Stimulated activated CD4-positive, alpha-beta T cell treated with anti-CD3 and anti-CD28 coated beads, Interleukin-12 subunit alpha, Interleukin-12 subunit beta, amount 100 ng/mL, for 4 hours (primary cell): ENCODE results near the gene FAM72D.
"Not testable (repeated sequence)": the region's sequence is repeated elsewhere in the genome, so short reads cannot be mapped to it uniquely, and the experiment has no call there.

Experiments used
- DNase-seq: peaks from one replicate; pipeline ENCODE4 v3.0.0-alpha.2; 2020

FAM72D gene

DNA sequence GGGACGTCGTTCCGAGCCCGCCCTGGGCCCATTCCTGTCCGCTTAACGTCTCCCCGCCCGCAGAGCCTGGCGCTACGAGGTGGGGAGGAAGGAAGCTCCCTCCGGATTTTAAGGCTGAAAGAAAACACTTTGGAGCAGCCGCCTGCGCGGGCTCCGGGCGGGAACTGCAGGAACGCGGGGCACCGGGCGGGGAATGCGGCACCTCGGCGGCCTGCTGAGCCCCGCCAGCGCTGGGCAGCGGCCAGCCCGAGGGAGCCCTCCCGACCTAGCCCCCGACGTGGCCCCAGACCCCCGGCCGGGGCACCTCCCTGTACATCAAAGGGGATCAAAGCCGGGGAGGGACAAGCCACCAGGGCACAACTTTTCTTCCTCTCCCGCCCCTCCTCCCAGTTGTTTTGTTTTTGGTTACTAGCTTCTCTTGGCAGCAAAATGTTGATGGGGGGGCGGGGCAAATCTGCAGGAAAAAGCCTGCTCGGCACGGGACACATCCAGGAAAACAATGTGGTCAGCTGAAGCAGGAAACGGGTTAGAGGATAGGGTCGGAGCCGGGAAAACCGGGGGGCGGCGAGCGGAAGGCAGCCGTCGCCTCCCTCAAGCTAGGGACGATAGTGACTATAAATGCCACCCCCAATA is 2.1 kb upstream of the FAM72D start:
- not testable (repeated sequence) for DNase-seq

DNA sequence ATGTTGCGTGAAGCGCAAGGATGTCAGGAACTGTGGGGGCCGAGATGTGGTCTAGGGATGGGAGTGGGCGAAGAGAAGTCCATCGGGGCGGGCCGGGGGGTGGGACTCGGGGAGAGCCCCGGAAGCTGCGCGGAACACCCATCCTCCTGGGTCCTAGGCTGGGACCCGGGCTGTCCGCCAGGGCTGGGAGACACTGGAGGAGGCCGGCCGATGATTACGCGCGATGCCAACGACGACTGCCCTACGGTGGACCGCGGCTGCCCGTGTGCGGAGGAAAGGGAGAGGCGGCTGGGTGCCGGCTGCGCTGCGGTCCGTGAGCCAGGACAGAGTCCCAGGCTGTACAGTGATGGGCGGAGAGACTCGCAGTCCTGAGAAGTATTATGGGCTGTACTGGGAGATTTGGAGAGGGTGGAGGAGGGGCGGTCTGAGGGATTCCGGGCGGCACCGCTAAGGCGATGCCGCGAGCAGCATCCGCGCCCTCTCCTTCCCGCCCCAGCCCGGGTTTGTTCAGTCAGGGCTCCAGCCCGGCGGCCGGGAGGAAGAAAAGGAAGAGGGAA is 1.0 kb upstream of the FAM72D start:
- not testable (repeated sequence) for DNase-seq

DNA sequence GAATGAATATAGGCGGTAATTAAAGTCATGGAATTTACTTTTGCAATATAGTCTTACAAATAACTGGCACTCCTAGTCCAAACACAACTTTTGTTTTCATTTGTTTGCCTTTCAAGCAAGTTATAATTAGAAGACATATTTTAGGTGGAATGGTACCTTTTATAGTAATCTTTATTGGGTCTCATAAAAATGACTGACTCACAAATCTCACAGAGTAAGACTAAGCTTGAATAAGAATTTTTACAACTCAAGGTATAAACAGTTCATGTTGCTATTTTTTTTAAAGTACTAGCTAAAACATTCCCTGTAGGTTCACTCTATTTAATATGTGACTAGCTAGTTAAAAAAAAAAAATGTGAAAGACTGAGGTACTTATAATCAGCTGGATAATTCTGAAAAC is 6.0 kb downstream of the FAM72D start:
- DNase-seq = not testable (repeated sequence)

DNA sequence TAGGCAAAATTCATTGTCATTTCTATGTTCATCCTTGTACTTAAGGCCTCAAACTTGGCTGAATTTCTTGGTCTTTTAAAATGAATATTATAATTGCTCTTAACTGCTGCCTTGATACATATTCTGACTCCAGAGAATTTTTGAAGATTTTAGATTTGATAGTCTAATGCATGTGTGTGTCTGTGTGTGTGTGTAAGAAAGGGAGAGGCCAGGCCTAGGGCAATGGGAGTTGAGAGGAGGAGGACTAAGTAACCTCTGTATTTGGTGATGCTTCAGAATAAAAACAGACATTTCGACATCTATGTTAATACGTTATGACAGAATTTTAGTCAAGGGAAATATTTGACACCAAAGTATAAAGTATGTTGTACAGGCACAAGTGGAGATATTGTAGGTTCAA is 7.5 kb downstream of the FAM72D start:
- DNase-seq = not testable (repeated sequence)

DNA sequence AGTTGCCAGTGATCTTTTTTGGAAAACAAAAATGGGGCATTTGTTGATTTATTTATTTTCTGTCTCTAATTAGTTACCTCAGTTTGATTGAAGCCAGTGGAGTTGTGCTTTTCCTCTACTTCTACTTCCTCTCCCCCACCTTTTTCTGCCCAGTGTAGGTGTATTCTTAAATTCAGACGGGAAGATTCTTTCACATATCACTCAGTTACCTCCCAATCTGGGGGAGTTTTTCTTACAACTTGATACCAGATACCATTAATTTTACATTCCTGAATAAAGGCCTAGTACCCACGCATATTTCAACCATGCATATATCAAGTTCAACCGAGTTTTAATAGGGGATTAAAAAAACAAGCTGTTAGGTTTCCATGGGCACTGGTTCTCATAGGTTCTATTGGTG is 15.9 kb downstream of the FAM72D start:
- not testable (repeated sequence) for DNase-seq

DNA sequence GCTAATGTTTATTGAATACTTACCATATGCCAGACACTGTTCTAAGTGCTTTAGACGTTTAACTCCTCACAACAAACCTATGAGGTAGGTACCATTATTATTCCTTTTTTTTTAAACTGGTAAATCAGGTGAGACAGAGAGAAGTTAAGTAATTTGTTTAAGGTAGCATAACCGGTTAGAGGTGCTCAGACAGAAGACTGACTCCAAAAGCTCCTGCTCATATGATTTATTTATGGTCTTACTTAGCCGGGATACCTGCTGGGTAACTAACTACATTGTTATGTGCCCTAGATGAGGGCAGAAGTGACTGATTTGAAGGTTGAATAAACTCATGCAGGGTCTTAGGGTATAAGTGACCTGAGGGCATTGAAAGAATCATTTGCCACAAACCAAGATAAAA is 16.9 kb downstream of the FAM72D start:
- not testable (repeated sequence) for DNase-seq

DNA sequence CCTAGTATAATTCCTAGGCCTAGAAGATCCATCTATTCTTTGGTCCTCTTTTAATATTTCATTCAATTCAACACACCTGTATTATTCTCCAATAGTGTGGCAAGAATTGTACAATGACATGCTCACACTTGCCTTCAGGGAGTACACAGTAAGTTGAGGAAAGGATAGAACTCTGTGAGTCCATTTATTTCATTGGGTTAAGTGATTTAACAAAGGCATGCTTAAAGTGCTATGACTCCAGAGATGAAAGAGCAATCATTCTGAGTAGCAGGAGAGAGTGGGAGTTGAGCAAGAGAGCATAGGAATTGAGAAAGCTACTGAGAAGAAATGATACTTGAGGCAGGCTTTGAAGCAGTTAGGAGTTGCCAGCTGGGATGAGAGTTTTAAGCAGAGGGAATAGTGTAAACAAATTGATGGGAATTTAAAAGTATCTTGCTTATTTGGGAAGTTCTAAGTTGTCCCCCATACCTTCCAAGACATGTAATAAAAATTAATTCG is 18.8 kb downstream of the FAM72D start:
- not testable (repeated sequence) for DNase-seq

DNA sequence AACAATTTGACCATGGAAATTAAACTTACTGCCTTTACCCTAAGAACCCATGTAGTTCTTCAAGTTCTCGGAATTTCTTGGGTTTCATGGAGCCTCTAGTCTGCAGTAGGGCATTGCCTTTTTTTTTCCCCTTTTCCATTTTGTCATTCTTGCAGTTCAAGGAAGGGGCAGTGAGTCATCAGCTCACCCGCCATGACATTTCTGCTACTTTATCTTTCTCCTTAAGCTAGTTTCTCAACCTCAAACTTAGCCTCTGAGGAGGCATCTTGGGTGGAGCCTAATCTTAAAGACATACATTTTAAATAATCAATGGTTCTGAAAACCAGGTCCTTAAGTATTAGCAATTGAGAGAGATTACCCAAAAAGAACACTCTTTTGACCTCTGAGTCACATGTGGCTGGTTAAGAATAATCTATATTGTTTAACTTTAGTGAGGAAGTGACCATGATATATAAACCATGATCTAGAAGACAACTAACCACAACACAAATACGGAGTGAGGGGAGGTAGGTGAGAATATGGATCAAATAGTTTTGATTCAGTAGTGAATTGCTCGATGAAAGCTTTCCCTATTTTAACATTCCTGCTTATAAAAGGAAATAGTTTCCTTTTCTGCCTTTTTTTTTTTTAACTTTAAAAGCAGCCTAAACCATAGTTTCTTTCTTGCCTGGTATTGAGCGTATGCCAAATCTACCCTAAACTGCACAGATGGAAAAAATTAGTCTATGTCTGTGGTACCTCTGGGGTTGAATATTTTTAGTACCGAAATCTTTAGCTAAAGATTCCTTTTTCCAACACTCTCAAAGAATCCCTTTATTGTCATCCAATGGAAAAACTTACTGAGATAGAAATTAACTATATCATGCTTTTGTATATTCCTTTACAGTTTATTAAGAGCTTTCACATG is 20.1 kb downstream of the FAM72D start:
- DNase-seq = not testable (repeated sequence)

DNA sequence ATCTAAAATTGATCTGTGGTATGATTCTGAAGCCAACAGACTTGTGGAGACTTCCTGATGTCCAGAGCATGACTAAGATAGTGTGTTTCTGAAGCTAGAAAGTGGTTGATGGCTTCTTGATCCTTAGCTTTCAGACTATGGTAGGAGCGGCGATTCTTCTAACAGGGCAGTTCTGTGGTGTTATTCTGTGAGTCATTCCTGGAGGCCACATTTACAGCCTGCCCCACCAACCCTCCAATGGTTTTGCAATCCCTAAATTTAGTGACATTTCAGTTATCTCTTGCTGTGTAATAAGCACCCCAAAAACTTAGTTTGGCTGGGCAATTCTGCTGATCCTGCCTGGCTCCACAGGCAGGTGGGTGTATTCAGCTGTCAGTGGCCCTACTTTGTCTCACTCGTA is 24.1 kb downstream of the FAM72D start:
- not testable (repeated sequence) for DNase-seq

DNA sequence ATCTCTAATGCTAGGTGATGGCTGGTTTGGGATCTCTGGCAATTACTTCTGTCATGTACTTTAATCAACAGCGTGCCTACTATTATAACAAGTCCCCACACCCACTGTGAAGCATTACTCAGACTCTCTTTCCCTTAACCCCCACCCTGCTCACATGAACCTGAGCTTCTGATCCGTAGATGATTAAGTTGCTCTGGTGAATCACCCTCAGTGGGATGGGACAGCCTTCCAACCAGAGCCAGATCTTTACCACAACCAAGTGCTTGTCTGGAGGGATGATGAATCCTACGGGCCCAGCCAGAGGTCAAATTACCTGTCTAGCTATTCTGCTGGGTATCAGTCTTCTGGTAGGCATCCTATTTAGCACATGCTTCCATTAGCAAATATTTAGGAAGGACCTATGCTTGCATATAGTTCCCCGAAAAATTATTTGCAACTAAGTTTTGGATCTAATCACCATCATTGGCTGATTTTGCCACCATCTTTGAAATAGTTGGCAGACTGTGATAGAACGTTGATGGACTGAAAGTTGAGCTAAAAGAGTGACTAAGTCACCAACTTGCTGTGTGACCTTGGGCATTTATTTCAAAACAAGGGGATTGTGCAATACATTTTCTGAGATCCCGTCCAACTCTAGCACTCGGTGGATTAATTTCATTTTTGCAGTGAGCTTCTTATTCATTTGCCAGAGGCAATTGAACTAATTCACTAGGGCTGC is 26.7 kb downstream of the FAM72D start:
- not testable (repeated sequence) for DNase-seq

DNA sequence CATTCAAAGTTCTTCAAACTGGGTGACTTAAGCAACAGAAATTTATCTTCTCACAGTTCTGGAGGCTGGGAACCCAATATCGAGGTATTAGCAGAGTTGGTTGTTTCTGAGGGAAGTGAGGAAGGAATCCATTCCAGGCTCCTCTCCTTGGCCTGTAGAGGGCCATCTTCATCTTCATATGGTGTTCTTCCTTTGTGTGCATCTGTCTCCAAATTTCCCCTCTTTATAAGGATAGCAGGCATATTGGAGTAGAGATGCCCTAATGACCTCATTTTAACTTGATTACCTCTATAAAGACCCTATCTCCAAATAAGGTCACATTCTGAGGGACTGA is 27.3 kb downstream of the FAM72D start:
- not testable (repeated sequence) for DNase-seq

DNA sequence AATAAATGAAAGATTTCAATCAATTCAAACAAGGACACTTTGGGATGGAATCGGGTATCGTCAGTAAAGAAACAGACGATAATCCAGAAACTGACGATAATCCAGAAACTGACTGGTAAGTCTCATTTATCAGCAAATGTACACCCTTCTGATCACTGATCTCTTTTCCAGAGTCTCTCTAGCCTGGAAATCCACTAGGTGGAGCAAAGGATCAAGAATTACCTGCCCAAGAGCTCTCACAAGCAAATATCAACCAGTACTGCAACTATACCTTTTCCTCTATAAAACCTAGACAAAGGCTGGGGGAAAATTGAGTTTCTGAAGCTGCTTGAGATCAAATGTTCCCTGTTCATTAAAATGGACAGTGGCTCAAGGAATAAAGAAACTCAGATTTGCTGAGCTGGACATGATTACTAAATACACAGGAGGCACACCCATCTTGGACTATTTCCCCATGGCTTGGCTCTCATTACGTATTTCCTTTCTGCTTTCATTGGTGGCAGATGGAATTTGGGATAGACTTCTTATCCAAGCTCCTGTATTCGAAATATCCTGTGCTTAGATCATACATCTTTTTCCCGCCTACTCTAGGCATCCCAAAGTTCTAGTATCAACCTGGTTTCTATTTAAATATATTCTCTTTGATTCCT is 28.3 kb downstream of the FAM72D start:
- not testable (repeated sequence) for DNase-seq

DNA sequence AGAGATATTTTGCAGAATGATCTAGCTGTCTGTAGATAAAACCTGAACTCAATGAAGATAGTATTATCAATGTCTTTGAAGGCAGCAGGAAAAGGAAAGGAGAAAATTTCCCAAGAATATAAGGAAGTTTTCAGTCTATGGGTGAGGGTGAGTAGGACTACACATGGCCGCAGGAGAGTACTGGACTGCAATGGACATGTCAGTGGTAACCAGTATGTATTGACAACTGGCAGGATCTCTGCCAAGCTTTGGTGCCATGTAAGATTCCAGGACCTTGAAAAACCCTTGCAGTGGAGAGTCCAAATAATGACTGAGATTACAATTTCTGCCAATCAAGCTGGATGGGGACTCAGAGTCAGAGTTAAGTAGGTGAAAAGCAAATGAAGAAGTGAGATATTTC is 29.3 kb downstream of the FAM72D start:
- not testable (repeated sequence) for DNase-seq

DNA sequence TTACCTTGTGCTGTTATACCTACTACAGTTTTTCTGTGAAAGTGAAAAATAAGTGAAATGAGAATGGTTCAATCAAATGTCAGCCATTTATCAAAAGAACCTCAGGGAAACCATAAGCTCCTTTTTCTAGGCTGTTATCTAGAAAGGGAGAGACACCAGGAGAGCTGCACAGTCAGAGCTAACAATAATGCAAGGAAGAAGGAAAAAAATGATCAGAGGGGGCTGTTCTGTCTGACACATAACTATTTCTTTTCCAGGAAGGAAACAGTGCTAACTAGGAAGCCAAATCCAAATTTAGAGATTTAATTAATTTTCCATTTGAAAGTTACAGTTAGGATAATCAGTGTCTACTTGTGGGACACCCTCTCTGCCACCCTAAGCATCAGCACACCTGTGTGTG is 31.4 kb downstream of the FAM72D start:
- not testable (repeated sequence) for DNase-seq

DNA sequence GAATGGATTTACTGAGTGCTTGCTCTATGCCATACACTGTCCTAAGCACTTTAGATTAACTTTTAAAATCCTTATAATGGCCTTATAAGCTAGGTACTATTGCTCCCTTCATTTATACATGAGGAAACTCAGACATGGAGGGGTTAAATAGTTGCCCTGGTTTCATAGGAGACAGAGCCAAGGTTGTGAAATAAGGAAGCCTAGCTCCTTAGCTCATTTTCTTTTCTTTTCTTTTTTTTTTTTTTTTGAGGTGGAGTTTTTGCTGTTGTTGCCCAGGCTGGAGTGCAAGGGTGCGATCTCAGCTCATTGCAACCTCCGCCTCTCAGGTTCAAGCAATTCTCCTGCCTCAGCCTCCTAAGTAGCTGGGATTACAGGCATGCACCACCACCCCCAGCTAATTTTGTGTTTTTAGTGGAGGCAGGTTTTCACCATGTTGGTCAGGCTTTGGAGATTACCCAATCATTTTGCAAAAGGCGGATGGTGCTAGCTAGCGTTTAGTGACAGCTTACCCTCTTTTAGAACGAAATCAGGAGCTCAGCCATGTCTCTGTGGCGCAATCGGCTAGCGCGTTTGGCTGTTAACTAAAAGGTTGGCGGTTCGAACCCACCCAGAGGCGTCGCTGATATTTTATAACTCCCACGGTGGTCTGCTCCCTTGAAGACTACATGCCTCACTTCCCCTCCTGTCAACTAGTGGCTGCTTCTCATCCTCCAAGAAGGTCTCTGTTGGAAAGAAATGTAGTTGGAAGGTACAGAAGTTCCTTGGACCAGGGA is 33.1 kb downstream of the FAM72D start:
- DNase-seq = not testable (repeated sequence)

DNA sequence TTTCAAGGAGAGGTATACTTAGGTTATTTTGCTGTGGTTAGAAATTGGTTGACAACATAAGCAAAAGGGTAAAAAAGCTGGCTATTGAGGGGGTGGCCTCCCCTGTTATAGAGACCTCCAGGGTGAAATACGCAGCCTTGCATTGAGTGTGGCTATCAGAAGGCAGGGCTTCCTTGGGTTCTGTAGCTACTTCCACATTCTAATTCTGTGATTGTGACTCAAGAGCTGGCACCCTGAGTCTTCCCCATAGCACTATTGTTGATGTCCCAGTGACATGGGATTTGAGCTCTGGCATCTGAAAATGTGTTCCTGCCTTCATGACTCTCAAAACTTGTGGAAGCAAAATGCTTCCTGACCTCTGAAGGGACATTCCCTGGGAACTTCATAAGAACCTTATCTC is 38.7 kb downstream of the FAM72D start:
- DNase-seq = not testable (repeated sequence)

DNA sequence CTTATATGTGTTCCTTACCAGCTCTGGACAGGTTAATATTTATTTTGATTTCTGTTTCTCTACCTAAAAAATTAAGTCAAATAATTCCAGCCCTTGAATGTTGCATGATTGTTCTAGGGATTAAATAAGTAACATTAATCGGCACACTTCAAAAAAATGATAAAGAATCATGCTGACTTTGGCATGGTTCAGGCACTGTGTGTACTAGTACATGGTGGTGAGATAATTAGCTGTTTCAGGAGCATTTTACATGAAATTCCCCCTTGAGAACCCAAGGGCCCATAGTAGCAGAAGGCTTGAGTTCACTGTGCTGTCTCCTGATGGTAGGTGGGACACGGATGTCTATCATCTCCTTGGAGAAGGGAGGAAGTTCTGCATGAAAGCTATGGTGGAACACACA is 44.8 kb downstream of the FAM72D start:
- not testable (repeated sequence) for DNase-seq

DNA sequence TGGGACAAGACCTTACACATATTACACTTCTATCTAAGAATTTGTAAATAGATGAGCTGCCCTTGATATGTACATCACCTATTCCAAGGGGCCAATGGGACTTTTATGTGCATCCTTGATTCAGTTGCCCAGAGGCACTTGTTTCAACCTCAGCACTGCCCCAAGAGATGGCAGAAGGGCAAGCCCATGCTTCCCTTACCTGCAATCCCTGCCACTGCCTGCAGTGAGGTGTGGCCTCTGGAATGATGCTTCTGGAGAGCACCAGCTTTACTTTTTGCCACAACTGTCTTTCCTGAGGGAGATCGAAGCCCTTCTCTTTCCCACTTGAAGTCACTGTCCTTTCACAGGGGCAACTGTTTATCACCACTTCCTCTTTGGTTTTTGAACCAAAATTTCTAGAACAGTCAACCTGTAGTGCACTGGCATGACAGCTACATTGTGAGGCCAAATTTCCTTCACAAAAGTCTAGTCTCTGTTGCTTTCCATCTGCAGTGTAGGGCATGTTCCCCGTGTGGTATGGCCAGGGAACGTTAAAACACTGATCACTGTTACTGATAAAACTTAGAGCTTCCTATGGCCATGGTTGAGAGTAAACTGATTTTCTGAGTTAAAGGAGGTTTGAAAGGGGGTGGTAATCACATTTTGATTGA is 48.6 kb downstream of the FAM72D start:
- DNase-seq = not testable (repeated sequence)

DNA sequence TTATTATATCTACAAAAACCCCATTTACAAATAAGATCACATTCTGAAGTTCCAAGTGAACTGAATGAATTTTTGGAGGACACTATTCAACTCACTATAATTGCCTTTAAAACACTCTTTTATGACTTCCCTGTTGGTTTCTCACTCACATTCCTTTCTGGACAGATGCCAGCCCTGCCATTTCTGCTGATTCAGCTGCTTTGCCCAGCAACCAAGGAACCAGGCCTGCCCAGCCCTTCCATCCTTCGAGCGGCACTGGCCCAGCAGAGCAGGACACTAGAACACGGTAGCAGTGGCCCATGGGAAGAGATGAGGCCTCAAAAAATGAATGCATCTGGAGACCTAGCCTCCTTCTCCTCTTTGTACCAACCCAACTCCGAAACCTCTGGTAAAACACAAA is 50.5 kb downstream of the FAM72D start:
- not testable (repeated sequence) for DNase-seq

DNA sequence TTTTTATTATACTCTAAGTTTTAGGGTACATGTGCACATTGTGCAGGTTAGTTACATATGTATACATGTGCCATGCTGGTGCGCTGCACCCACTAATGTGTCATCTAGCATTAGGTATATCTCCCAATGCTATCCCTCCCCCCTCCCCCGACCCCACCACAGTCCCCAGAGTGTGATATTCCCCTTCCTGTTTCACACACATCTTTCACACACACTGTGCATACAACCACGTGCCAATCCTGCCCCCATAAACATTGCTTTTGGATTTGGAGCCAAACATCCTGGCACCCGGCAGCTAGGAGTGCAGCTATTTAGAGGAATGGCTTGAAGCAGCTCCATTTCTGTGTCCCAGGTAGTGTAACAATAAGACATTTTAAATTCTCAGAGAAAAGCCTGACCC is 51.4 kb downstream of the FAM72D start:
- not testable (repeated sequence) for DNase-seq

DNA sequence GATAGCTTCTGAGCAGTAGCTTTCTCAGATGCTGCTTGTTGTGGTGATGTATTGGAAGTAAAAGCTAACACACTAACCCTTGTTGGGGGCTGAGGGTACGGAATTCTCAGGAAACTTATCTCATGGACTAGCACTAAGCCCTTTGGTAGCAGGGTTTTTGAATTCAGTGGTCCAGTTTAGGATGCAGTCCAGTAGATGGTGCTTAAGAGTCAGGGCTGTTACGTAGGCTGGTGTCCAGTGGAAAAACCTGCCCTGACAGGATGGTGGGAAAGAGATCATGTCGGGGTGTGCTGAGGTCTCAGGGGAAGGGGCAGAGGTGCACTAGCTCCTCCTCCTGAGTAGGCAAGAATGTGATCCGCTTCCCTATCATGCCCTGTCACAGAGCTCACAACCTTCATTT is 59.6 kb downstream of the FAM72D start:
- DNase-seq = not testable (repeated sequence)
